GM12872 (cell line): Measurements from ENCODE around the gene INPP5F.

ENCODE experiments used
- CTCF ChIP-seq: IDR thresholded peaks from 3 replicates; pipeline ENCODE4 v1.5.1; 2011; ENCODE audit warnings: low read depth, mild to moderate bottlenecking, low read length, moderate library complexity; ENCODE audit not compliant: insufficient read depth

INPP5F gene

GRCh38 chr10:119734396-119735332 is 8.8 kb downstream of the INPP5F start:
- no peak for TF ChIP-seq CTCF

GRCh38 chr10:119735451-119735850 is 9.6 kb downstream of the INPP5F start:
- no peak for TF ChIP-seq CTCF

- TF ChIP-seq CTCF = no peak
Measured at GRCh38 chr10:119736220-119736619, 10.4 kb downstream of the INPP5F start.

GRCh38 chr10:119737039-119737663 is 11.3 kb downstream of the INPP5F start:
- TF ChIP-seq CTCF = no peak

- TF ChIP-seq CTCF = no peak
Measured at GRCh38 chr10:119737823-119738222, 12.0 kb downstream of the INPP5F start.

- TF ChIP-seq CTCF = no peak
Measured at GRCh38 chr10:119738962-119739361, 13.1 kb downstream of the INPP5F start.

- TF ChIP-seq CTCF = no peak
Measured at GRCh38 chr10:119740096-119740495, 14.2 kb downstream of the INPP5F start.
